Lower leg skin (tissue), 3 donors: Measurements from ENCODE around the gene LRRC27.

Experiments used
- CTCF ChIP-seq, 3 donors: fragments of 450-650 bp; IDR thresholded peaks; one replicate each; pipeline ENCODE4 v1.5.1; 2016; ENCODE audit warnings: antibody characterized with exemption in 3 of 3, mild to moderate bottlenecking in 3 of 3, moderate library complexity in 2 of 3
- POLR2A ChIP-seq, 2 donors: fragments of 450-650 bp; IDR thresholded peaks; one replicate each; pipeline ENCODE4 v1.6.1; 2016 to 2017; ENCODE audit warnings: antibody characterized with exemption in 2 of 2, mild to moderate bottlenecking in 1 of 2, moderate library complexity in 1 of 2

DNA sequence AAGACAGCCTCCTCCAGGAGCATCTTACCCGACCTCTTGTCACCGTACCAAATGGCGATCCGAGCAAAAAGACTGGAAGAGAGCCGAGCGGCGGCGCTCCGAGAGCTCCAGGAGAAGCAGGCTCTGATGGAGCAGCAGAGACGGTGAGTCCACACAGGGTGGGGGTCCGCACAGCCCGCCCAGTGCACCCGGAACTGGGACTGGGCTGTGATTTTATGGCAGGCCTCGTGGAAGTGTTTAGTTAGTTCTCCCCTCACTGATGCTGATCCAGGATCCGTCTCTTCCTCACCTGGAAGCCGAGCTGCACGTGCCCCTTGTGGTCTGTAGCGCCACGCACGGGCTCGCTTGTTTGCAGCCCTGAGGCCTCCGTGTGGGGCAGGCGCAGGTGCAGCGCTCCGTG lies 19.6 kb downstream of the LRRC27 start:
- TF ChIP-seq CTCF (IDR thresholded peaks at IDR 0.05) (no peak), POLR2A (IDR thresholded peaks at IDR 0.05) (no peak)
